H1 (cell line): Measurements from ENCODE around the gene TNIK. TPM values are rescaled to one million over a fixed set of nuclear protein-coding genes. Genes with fewer than 3 reads are reported as not detected.

Experiments
- BCL11A ChIP-seq, 2 experiments: IDR thresholded peaks; one replicate each; pipeline ENCODE4 v1.6.1; 2011; ENCODE audit warnings: low read depth in 2 of 2, low read length in 2 of 2, mild to moderate bottlenecking in 2 of 2
- SP2 ChIP-seq: IDR thresholded peaks from 2 replicates; pipeline ENCODE4 v1.6.1; 2012; ENCODE audit warnings: mild to moderate bottlenecking, low read length, inconsistent platforms
- polyA plus RNA-seq, 7 experiments: library from polyadenylated mRNA; depleted of rRNA in 3 of 7; stranded (reverse) in 5 of 7; unstranded in 2 of 7; fragments of >200 nt in 5 of 7; fragments of 200-250 nt in 2 of 7; gene quantifications; 1 replicate in 5 of 7; 2 replicates in 1 of 7; 4 replicates in 1 of 7; pipeline versions ENCODE4 v1.2.1 to v1.2.3, GENCODE V29; 2011 to 2013; ENCODE audit warnings: missing spikeins in 2 of 7, mixed read lengths in 2 of 7
- total RNA-seq: library from RNA; stranded (reverse); fragmentation: NEBNext Ultra II Directional; extraction: Animal tissue kit (Norgen Biotek cat#: 25700); gene quantifications from 2 replicates; pipeline ENCODE4 v1.2.1, GENCODE V29; 2021

Gene TNIK
- total and polyA plus RNA-seq, 2 of the 8 experiments (the other 6 are each of a cell fraction or from before 2014, with no cell fraction given), result 7.4 to 42.0 TPM

- TF ChIP-seq SP2 (no peak), BCL11A (IDR thresholded peaks at IDR 0.05; ENCODE audit: low read depth in 2 of 2, low read length in 2 of 2) (no peak)
These were observed 391.5 kb downstream of the TNIK start (continued) for GRCh38 chr3:171068658-171069057.
